Stimulated activated effector memory CD8-positive, alpha-beta T cell treated with anti-CD3 and anti-CD28 coated beads, Interleukin-12 subunit alpha, Interleukin-12 subunit beta, amount 100 ng/mL, for 72 hours (primary cell): ENCODE data around the gene FAIM.

ENCODE experiments used
- ATAC-seq: fragments of 150-1000 bp; cut with Tn5 transposase; 2 replicates; pipeline ENCODE4 v1.10.0; 2021
- DNase-seq, 2 donors: peaks; one replicate each; pipeline ENCODE4 v3.0.0; 2021 to 2022; ENCODE audit warnings: low spot score in 2 of 2
- H3K27ac Mint-ChIP-seq: one replicate; pipeline ENCODE4 v1.8.0; 2022; ENCODE audit warnings: mild to moderate bottlenecking, mixed read lengths
- H3K36me3 Mint-ChIP-seq: one replicate; pipeline ENCODE4 v1.8.0; 2022; ENCODE audit warnings: mild to moderate bottlenecking, mixed read lengths
- H3K4me1 Mint-ChIP-seq: one replicate; pipeline ENCODE4 v1.8.0; 2022; ENCODE audit warnings: mixed read lengths
- H3K4me3 Mint-ChIP-seq: one replicate; pipeline ENCODE4 v1.8.0; 2022; ENCODE audit warnings: mild to moderate bottlenecking, mixed read lengths
- H3K9me3 Mint-ChIP-seq: one replicate; pipeline ENCODE4 v1.8.0; 2022; ENCODE audit warnings: mixed read lengths

The FAIM gene

GRCh38 chr3:138681463-138682220 lies 73.1 kb downstream of the FAIM start:
- H3K4me1 Mint-ChIP-seq: no peaks in the 10 kb centered on the region
- H3K36me3 Mint-ChIP-seq: peaks cover 75% of the 10 kb centered on the region
- no peak overlapping the region for H3K27ac Mint-ChIP-seq
- no peak for DNase-seq
- H3K9me3 Mint-ChIP-seq: no peaks in the 10 kb centered on the region
- no peak overlapping the region for H3K4me3 Mint-ChIP-seq
- no peak for ATAC-seq

GRCh38 chr3:138682648-138683047 lies 74.1 kb downstream of the FAIM start:
- H3K27ac Mint-ChIP-seq: no peak overlapping the region
- peaks cover 72% of the 10 kb centered on the region for H3K36me3 Mint-ChIP-seq
- no peak overlapping the region for H3K4me3 Mint-ChIP-seq
- DNase-seq (no peak), ATAC-seq (no peak)
- peaks cover 10% of the 10 kb centered on the region for H3K4me1 Mint-ChIP-seq
- H3K9me3 Mint-ChIP-seq: no peaks in the 10 kb centered on the region
